Epithelial cell of esophagus (primary cell): ENCODE measurements around the gene PPP1CA.

ENCODE experiments used
- DNase-seq: peaks from one replicate; pipeline ENCODE4 v3.0.0; 2010; ENCODE audit warnings: low read depth
- H3K4me3 ChIP-seq: 2 replicates; pipeline ENCODE4 v1.5.1; 2011; ENCODE audit warnings: mild to moderate bottlenecking, low read length, control low read depth
- CTCF ChIP-seq: IDR thresholded peaks from 2 replicates; pipeline ENCODE4 v1.5.1; 2011; ENCODE audit warnings: low read depth, mild to moderate bottlenecking, low read length, control low read depth, inconsistent platforms; ENCODE audit not compliant: insufficient read depth; ENCODE audit errors: missing control alignments

The PPP1CA gene

GRCh38 chr11:67393437-67393836 is 8.2 kb downstream of the PPP1CA start:
- DNase-seq, result no peak
- no peak overlapping the region for H3K4me3 ChIP-seq
- TF ChIP-seq CTCF, result no peak

GRCh38 chr11:67392183-67392715 is 9.4 kb downstream of the PPP1CA start:
- peak overlapping the region; percentile 94 for H3K4me3 ChIP-seq
- no peak for TF ChIP-seq CTCF
- no peak for DNase-seq

GRCh38 chr11:67391304-67392182 is 10.1 kb downstream of the PPP1CA start, which contains the start of gene RAD9A:
RAD9A (plus strand) TSS chr11:67391986; CDS start chr11:67392045, 59 bp downstream.
- TF ChIP-seq CTCF, result no peak
- H3K4me3 ChIP-seq, result peak within 1 kb of the TSS; percentile 94
- peak; percentile 94 for DNase-seq

GRCh38 chr11:67390947-67391303 is 10.7 kb downstream of the PPP1CA start:
- no peak for DNase-seq
- peak overlapping the region; percentile 94 for H3K4me3 ChIP-seq
- TF ChIP-seq CTCF, result no peak

GRCh38 chr11:67389477-67389876 is 12.2 kb downstream of the PPP1CA start:
- DNase-seq, result peak; percentile 36
- H3K4me3 ChIP-seq, result no peak overlapping the region

GRCh38 chr11:67387518-67387917 is 14.1 kb downstream of the PPP1CA start:
- TF ChIP-seq CTCF, result no peak
- H3K4me3 ChIP-seq, result no peak overlapping the region

More at GRCh38 chr11:67389477-67389876, 12.2 kb downstream of the PPP1CA start:
- peak; percentile 43 for TF ChIP-seq CTCF

More at GRCh38 chr11:67387518-67387917, 14.1 kb downstream of the PPP1CA start:
- no peak for DNase-seq
